Glutamatergic neuron (in vitro differentiated cells): ENCODE results near the gene PRKRA. TPM values are rescaled to one million over a fixed set of nuclear protein-coding genes. Genes with fewer than 3 reads are reported as not detected.

Experiments
- DNase-seq: peaks from one replicate; pipeline ENCODE4 v3.0.0; 2022
- H3K27ac Mint-ChIP-seq: one replicate; pipeline ENCODE4 v1.8.0; 2020; ENCODE audit warnings: mild to moderate bottlenecking, mixed read lengths, inconsistent platforms; ENCODE audit not compliant: unreplicated experiment
- H3K27me3 Mint-ChIP-seq: one replicate; pipeline ENCODE4 v1.8.0; 2020; ENCODE audit warnings: mild to moderate bottlenecking, moderate library complexity, mixed read lengths, inconsistent platforms; ENCODE audit not compliant: unreplicated experiment
- H3K36me3 Mint-ChIP-seq: one replicate; pipeline ENCODE4 v1.8.0; 2020; ENCODE audit warnings: mild to moderate bottlenecking, mixed read lengths, inconsistent platforms; ENCODE audit not compliant: unreplicated experiment
- H3K4me1 Mint-ChIP-seq: one replicate; pipeline ENCODE4 v1.8.0; 2020; ENCODE audit warnings: mild to moderate bottlenecking, low read depth, mixed read lengths, inconsistent platforms; ENCODE audit not compliant: unreplicated experiment
- H3K4me3 Mint-ChIP-seq: one replicate; pipeline ENCODE4 v1.8.0; 2020; ENCODE audit warnings: mild to moderate bottlenecking, mixed read lengths, inconsistent platforms; ENCODE audit not compliant: unreplicated experiment
- H3K9me3 Mint-ChIP-seq: one replicate; pipeline ENCODE4 v1.8.0; 2020; ENCODE audit warnings: mild to moderate bottlenecking, moderate library complexity, mixed read lengths, inconsistent platforms; ENCODE audit not compliant: unreplicated experiment
- CTCF ChIP-seq: fragments of 200-600 bp; sonication (generic); IDR thresholded peaks from one replicate; pipeline ENCODE4 v1.5.0; 2021; ENCODE audit not compliant: partially characterized antibody, unreplicated experiment
- total RNA-seq: library from RNA; stranded (reverse); fragmentation: NEBNext Ultra II Directional; extraction: Animal tissue kit (Norgen Biotek cat#: 25700); gene quantifications from one replicate; pipeline ENCODE4 v1.2.1, GENCODE V29; 2021; ENCODE audit not compliant: unreplicated experiment

The PRKRA gene
- total RNA-seq, 1 donor from 2014 or later: 86.6 TPM

- TF ChIP-seq CTCF: no peak
- no peak overlapping the region for H3K27ac Mint-ChIP-seq
- no peaks in the 10 kb centered on the region for H3K36me3 Mint-ChIP-seq
- no peak overlapping the region for H3K4me3 Mint-ChIP-seq
- H3K27me3 Mint-ChIP-seq: peaks cover 4% of the 10 kb centered on the region
- H3K9me3 Mint-ChIP-seq: peaks cover 12% of the 10 kb centered on the region
- H3K4me1 Mint-ChIP-seq: peaks cover 7% of the 10 kb centered on the region
- no peak for DNase-seq
Measured at GRCh38 chr2:178409261-178409660, 41.7 kb downstream of the PRKRA start.

- peaks cover 8% of the 10 kb centered on the region for H3K27me3 Mint-ChIP-seq
- DNase-seq: peak; percentile 58
- peaks cover 11% of the 10 kb centered on the region for H3K9me3 Mint-ChIP-seq
- peaks cover 17% of the 10 kb centered on the region for H3K4me1 Mint-ChIP-seq
- no peaks in the 10 kb centered on the region for H3K36me3 Mint-ChIP-seq
- H3K4me3 Mint-ChIP-seq: peak overlapping the region; percentile 67
- peak overlapping the region; percentile 96 for H3K27ac Mint-ChIP-seq
- TF ChIP-seq CTCF: no peak
Measured at GRCh38 chr2:178404368-178404767, 46.6 kb downstream of the PRKRA start.

GRCh38 chr2:178403671-178404306 lies 47.2 kb downstream of the PRKRA start:
- peaks cover 11% of the 10 kb centered on the region for H3K9me3 Mint-ChIP-seq
- no peaks in the 10 kb centered on the region for H3K36me3 Mint-ChIP-seq
- H3K27me3 Mint-ChIP-seq: peaks cover 8% of the 10 kb centered on the region
- peak overlapping the region; percentile 44 for H3K4me3 Mint-ChIP-seq
- peak overlapping the region; percentile 96 for H3K27ac Mint-ChIP-seq
- TF ChIP-seq CTCF: no peak
- DNase-seq: no peak
- H3K4me1 Mint-ChIP-seq: peaks cover 17% of the 10 kb centered on the region

- DNase-seq: no peak
- Mint-ChIP-seq H3K4me1 (peaks cover 23% of the 10 kb centered on the region), H3K27ac (no peak overlapping the region), H3K4me3 (no peak overlapping the region), H3K36me3 (no peaks in the 10 kb centered on the region), H3K9me3 (peaks cover 11% of the 10 kb centered on the region), H3K27me3 (peaks cover 8% of the 10 kb centered on the region)
- TF ChIP-seq CTCF: no peak
Measured at GRCh38 chr2:178401994-178402437, 49.0 kb downstream of the PRKRA start.

GRCh38 chr2:178397002-178397605 lies 53.9 kb downstream of the PRKRA start:
- H3K4me1 Mint-ChIP-seq: peaks cover 19% of the 10 kb centered on the region
- H3K27ac Mint-ChIP-seq: no peak overlapping the region
- TF ChIP-seq CTCF: peak; percentile 81
- H3K27me3 Mint-ChIP-seq: no peaks in the 10 kb centered on the region
- DNase-seq: no peak
- H3K36me3 Mint-ChIP-seq: no peaks in the 10 kb centered on the region
- H3K9me3 Mint-ChIP-seq: no peaks in the 10 kb centered on the region
- H3K4me3 Mint-ChIP-seq: no peak overlapping the region
